ELF-1 (cell line): ENCODE data around the gene PLXNA2.

Experiments
- DNase-seq: peaks from one replicate; pipeline ENCODE4 v3.0.0-alpha.2; 2016; ENCODE audit warnings: low read depth, low spot score

Gene PLXNA2

GRCh38 chr1:208222376-208223126, 21.6 kb downstream of the PLXNA2 start:
- no peak for DNase-seq

- DNase-seq, result no peak
Observed at GRCh38 chr1:208221291-208221622, 22.9 kb downstream of the PLXNA2 start.

- peak; percentile 93 for DNase-seq
Observed at GRCh38 chr1:208219659-208220282, 24.4 kb downstream of the PLXNA2 start.

- DNase-seq, result peak; percentile 39
Observed at GRCh38 chr1:208219098-208219658, 25.0 kb downstream of the PLXNA2 start.

- DNase-seq, result peak; percentile 29
Observed at GRCh38 chr1:208218237-208219097, 25.7 kb downstream of the PLXNA2 start.

- no peak for DNase-seq
Observed at GRCh38 chr1:208217781-208218180, 26.4 kb downstream of the PLXNA2 start.

GRCh38 chr1:208216806-208217205, 27.4 kb downstream of the PLXNA2 start:
- DNase-seq, result no peak

- DNase-seq, result no peak
Observed at GRCh38 chr1:208216062-208216461, 28.1 kb downstream of the PLXNA2 start.

GRCh38 chr1:208215393-208215792, 28.8 kb downstream of the PLXNA2 start:
- DNase-seq, result no peak

- DNase-seq, result no peak
Observed at GRCh38 chr1:208213786-208214185, 30.4 kb downstream of the PLXNA2 start.

- DNase-seq, result no peak
Observed at GRCh38 chr1:208212893-208213292, 31.3 kb downstream of the PLXNA2 start.

- DNase-seq, result no peak
Observed at GRCh38 chr1:208211921-208212843, 32.0 kb downstream of the PLXNA2 start.

- no peak for DNase-seq
Observed at GRCh38 chr1:208209896-208210589, 34.1 kb downstream of the PLXNA2 start.

GRCh38 chr1:208209286-208209685, 34.9 kb downstream of the PLXNA2 start:
- DNase-seq, result peak; percentile 27

GRCh38 chr1:208208132-208208487, 36.1 kb downstream of the PLXNA2 start:
- no peak for DNase-seq

- peak; percentile 31 for DNase-seq
Observed at GRCh38 chr1:208207388-208208131, 36.6 kb downstream of the PLXNA2 start.

GRCh38 chr1:208206092-208206698, 38.0 kb downstream of the PLXNA2 start:
- no peak for DNase-seq

GRCh38 chr1:208205216-208206013, 38.8 kb downstream of the PLXNA2 start:
- peak; percentile 32 for DNase-seq

- DNase-seq, result no peak
Observed at GRCh38 chr1:208204779-208205178, 39.4 kb downstream of the PLXNA2 start.
